HCT116 (cell line): ENCODE results near the gene CAMK2A. TPM values are rescaled to one million over a fixed set of nuclear protein-coding genes. Genes with fewer than 3 reads are reported as not detected.

Experiments used
- ATAC-seq: fragments of 200-7000 bp; cut with Tn5 transposase; 2 replicates; pipeline ENCODE4 v1.9.1; 2020; ENCODE audit warnings: mild to moderate bottlenecking, moderate library complexity
- BruUV-seq: library from RNA; stranded (reverse); fragments of 400-500 nt; replicated peaks from 2 replicates; lab custom pipeline; 2021; lab: Mats Ljungman, UMichigan
- CTCF ChIA-PET: fragments of 300-600 bp; sonication (Branson Sonifier 250); formaldehyde crosslinking; loops from one replicate; lab custom pipeline; 2021; ENCODE audit warnings: antibody characterized with exemption; lab: Charles Lee
- POLR2A ChIA-PET: fragments of 300-600, 350-600 bp; sonication (Branson Sonifier 250); formaldehyde crosslinking; loops from one replicate; lab custom pipeline; 2021; ENCODE audit warnings: antibody characterized with exemption; lab: Charles Lee
- RAD21 ChIA-PET, 2 experiments: fragments of 300-600 bp; sonication (Branson Sonifier 250); formaldehyde crosslinking; loops; one replicate each; lab custom pipeline; 2023; ENCODE audit warnings: low total read pairs in 2 of 2; ENCODE audit not compliant: uncharacterized antibody in 2 of 2, unreplicated experiment in 2 of 2, low non-redundant PET in 1 of 2; lab: Charles Lee
- DNase-seq: peaks from one replicate; pipeline ENCODE4 v3.0.0-alpha.2; 2010; ENCODE audit warnings: low read depth, low spot score
- H2AFZ ChIP-seq: fragments of 200-600 bp; shearing (Covaris generic), sonication (generic); 2 replicates; pipeline ENCODE4 v1.6.1; 2017; ENCODE audit warnings: low read depth, mixed run types, mixed read lengths, antibody characterized with exemption, low read length; ENCODE audit not compliant: poor library complexity, severe bottlenecking
- H3K27ac ChIP-seq: 2 replicates; pipeline ENCODE4 v1.5.1; 2012; ENCODE audit warnings: low read depth, low read length
- H3K27me3 ChIP-seq: fragments of 200-600 bp; sonication (generic); 2 replicates; pipeline ENCODE4 v1.6.1; 2016; ENCODE audit warnings: mixed run types, low read length, mixed read lengths; ENCODE audit not compliant: insufficient read depth
- H3K36me3 ChIP-seq, 2 experiments: fragments of 200-500 bp in 1 of 2; fragments of 200-600 bp in 1 of 2; sonication (Bioruptor generic) in 1 of 2; sonication (generic) in 1 of 2; 2 replicates each; pipeline versions ENCODE4 v1.5.1 to v1.6.1; 2014 to 2016; ENCODE audit warnings: low read length in 2 of 2, inconsistent platforms in 1 of 2, mixed read lengths in 1 of 2, mixed run types in 1 of 2; ENCODE audit not compliant: insufficient read depth in 2 of 2, control insufficient read depth in 1 of 2
- H3K4me1 ChIP-seq, 2 experiments: fragments of 200-600 bp in 1 of 2; sonication (generic) in 1 of 2; 2 replicates each; pipeline versions ENCODE4 v1.5.1 to v1.6.1; 2012 to 2017; ENCODE audit warnings: low read length in 2 of 2, inconsistent platforms in 1 of 2, mild to moderate bottlenecking in 1 of 2, mixed read lengths in 1 of 2, mixed run types in 1 of 2, moderate library complexity in 1 of 2; ENCODE audit not compliant: insufficient read depth in 2 of 2, control insufficient read depth in 1 of 2
- H3K4me2 ChIP-seq: fragments of 200-600 bp; sonication (generic); 2 replicates; pipeline ENCODE4 v1.6.1; 2017; ENCODE audit warnings: mixed run types, low read length, mixed read lengths
- H3K4me3 ChIP-seq, 2 experiments: fragments of 200-600 bp in 1 of 2; sonication (generic) in 1 of 2; replicated peaks in 1 of 2; 2 replicates each; pipeline ENCODE4 v1.5.1; 2011 to 2016; ENCODE audit warnings: low read length in 2 of 2, control low read depth in 1 of 2, low read depth in 1 of 2, mild to moderate bottlenecking in 1 of 2, mixed read lengths in 1 of 2, mixed run types in 1 of 2
- H3K79me2 ChIP-seq: fragments of 200-600 bp; sonication (generic); 2 replicates; pipeline ENCODE4 v1.6.1; 2017; ENCODE audit warnings: mild to moderate bottlenecking, mixed run types, low read length, moderate library complexity, mixed read lengths; ENCODE audit not compliant: insufficient read depth
- H3K9ac ChIP-seq: fragments of 200-600 bp; sonication (generic); 2 replicates; pipeline ENCODE4 v1.6.1; 2016; ENCODE audit warnings: low read length, mixed read lengths
- H3K9me2 ChIP-seq: fragments of 200-600 bp; sonication (generic), shearing (Covaris generic); 2 replicates; pipeline ENCODE4 v1.6.1; 2017; ENCODE audit warnings: mixed run types, mild to moderate bottlenecking, moderate library complexity; ENCODE audit not compliant: insufficient read depth
- H3K9me3 ChIP-seq, 2 experiments: fragments of 200-500 bp in 1 of 2; fragments of 200-600 bp in 1 of 2; sonication (Bioruptor generic) in 1 of 2; sonication (generic) in 1 of 2; 2 replicates each; pipeline ENCODE4 v1.6.1; 2014 to 2017; ENCODE audit warnings: low read length in 2 of 2, mixed read lengths in 2 of 2, inconsistent platforms in 1 of 2, low read depth in 1 of 2, mild to moderate bottlenecking in 1 of 2, mixed run types in 1 of 2, moderate library complexity in 1 of 2; ENCODE audit not compliant: control insufficient read depth in 1 of 2, insufficient read depth in 1 of 2
- H4K20me1 ChIP-seq: fragments of 200-600 bp; sonication (generic), shearing (Covaris generic); 2 replicates; pipeline ENCODE4 v1.6.1; 2017; ENCODE audit warnings: mixed run types, mild to moderate bottlenecking, moderate library complexity; ENCODE audit not compliant: insufficient read depth
- ATF3 ChIP-seq: IDR thresholded peaks from 2 replicates; pipeline ENCODE4 v1.6.1; 2012
- CBX3 ChIP-seq: IDR thresholded peaks from 2 replicates; pipeline ENCODE4 v1.6.1; 2012; ENCODE audit warnings: low read depth
- CEBPB ChIP-seq: IDR thresholded peaks from 2 replicates; pipeline ENCODE4 v1.6.1; 2012; ENCODE audit warnings: low read depth
- CTCF ChIP-seq, 3 experiments: fragments of 200-600 bp in 1 of 3; sonication (generic) in 1 of 3; IDR thresholded peaks in 2 of 3; conservative IDR thresholded peaks in 1 of 3; 2 replicates each; pipeline ENCODE4 v1.5.1; 2012 to 2017; ENCODE audit warnings: low read depth in 2 of 3, low read length in 2 of 3, antibody characterized with exemption in 1 of 3, borderline replicate concordance in 1 of 3, control low read depth in 1 of 3, mild to moderate bottlenecking in 1 of 3, mixed read lengths in 1 of 3, mixed run types in 1 of 3, moderate library complexity in 1 of 3; ENCODE audit not compliant: insufficient read depth in 1 of 3
- ELF1 ChIP-seq: IDR thresholded peaks from 2 replicates; pipeline ENCODE4 v1.6.1; 2012; ENCODE audit warnings: low read depth, borderline replicate concordance
- EZH2phosphoT487 ChIP-seq: fragments of 200-600 bp; IDR thresholded peaks from 2 replicates; pipeline ENCODE4 v1.6.1; 2018; ENCODE audit warnings: antibody characterized with exemption, borderline replicate concordance
- JUND ChIP-seq: IDR thresholded peaks from 2 replicates; pipeline ENCODE4 v1.6.1; 2012
- MAX ChIP-seq: IDR thresholded peaks from 2 replicates; pipeline ENCODE4 v1.6.1; 2012
- POLR2AphosphoS5 ChIP-seq: IDR thresholded peaks from 2 replicates; pipeline ENCODE4 v1.6.1; 2011; ENCODE audit warnings: mild to moderate bottlenecking, low read depth, low read length, moderate library complexity
- RAD21 ChIP-seq: IDR thresholded peaks from 2 replicates; pipeline ENCODE4 v1.6.1; 2012; ENCODE audit warnings: low read depth, mild to moderate bottlenecking
- SIN3A ChIP-seq: IDR thresholded peaks from 2 replicates; pipeline ENCODE4 v1.6.1; 2012; ENCODE audit warnings: low read depth
- SP1 ChIP-seq: IDR thresholded peaks from 2 replicates; pipeline ENCODE4 v1.6.1; 2012; ENCODE audit warnings: low read depth
- SRF ChIP-seq: IDR thresholded peaks from 2 replicates; pipeline ENCODE4 v1.6.1; 2012; ENCODE audit warnings: low read depth
- TCF7L2 ChIP-seq: IDR thresholded peaks from 2 replicates; pipeline ENCODE4 v1.7.0; 2011; ENCODE audit warnings: borderline replicate concordance, inconsistent platforms; ENCODE audit not compliant: insufficient read depth, insufficient read length; ENCODE audit errors: extremely low read depth
- YY1 ChIP-seq: IDR thresholded peaks from 2 replicates; pipeline ENCODE4 v1.6.1; 2011; ENCODE audit warnings: low read length, low read depth, moderate library complexity, mild to moderate bottlenecking; ENCODE audit not compliant: insufficient replicate concordance; ENCODE audit errors: extremely low read depth
- ZBTB33 ChIP-seq: IDR thresholded peaks from 2 replicates; pipeline ENCODE4 v1.6.1; 2011; ENCODE audit warnings: mild to moderate bottlenecking, low read length, moderate library complexity; ENCODE audit not compliant: insufficient replicate concordance; ENCODE audit errors: extremely low read depth
- ZNF274 ChIP-seq: fragments of 200-500 bp; sonication (Bioruptor generic); IDR thresholded peaks from 2 replicates; pipeline ENCODE4 v1.6.1; 2014; ENCODE audit warnings: mild to moderate bottlenecking, low read depth, low read length, inconsistent platforms
- intact Hi-C: fragments of 100-400 bp; cut with micrococcal nuclease; formaldehyde crosslinking; loops from 2 replicates; pipeline ENCODE4 v1.10.0; 2022
- total RNA-seq: library from RNA; stranded (reverse); gene quantifications from one replicate; pipeline ENCODE4 v1.2.1, GENCODE V29; 2021; ENCODE audit not compliant: unreplicated experiment

CAMK2A gene
- total RNA-seq, 1 experiment from 2014 or later = not detected

- BruUV-seq = no TSS peak
- Histone ChIP-seq H3K27me3 (peaks cover 3% of the 10 kb centered on the region; the same call in 1 of the 2 replicates), H3K36me3 (no peaks in the 10 kb centered on the region), H3K9me3 (no peaks in the 10 kb centered on the region), H3K9me2 (no peaks in the 10 kb centered on the region), H3K4me1 (peaks cover 8 to 11% of the 10 kb centered on the region in 2 experiments; a peak in 3 of 4 replicates), H3K4me2 (no peak overlapping the region), H3K4me3 (no peak overlapping the region), H4K20me1 (no peaks in the 10 kb centered on the region), H2AFZ (no peak overlapping the region), H3K27ac (no peak overlapping the region), H3K79me2 (no peaks in the 10 kb centered on the region), H3K9ac (no peak overlapping the region)
- no peak for DNase-seq
- ChIA-PET POLR2A (interaction anchor here (1.0 kb wide), 1 partner anchor 19 kb away, joined by 3 read pairs; no protein-coding TSS in a partner anchor), RAD21 (no interaction called here), CTCF (interaction anchor here (1.5 kb wide), 1 partner anchor 20 kb away, joined by 4 read pairs; no protein-coding TSS in a partner anchor)
- intact Hi-C loops = no loop called here
- ATAC-seq = no peak
- no peak for TF ChIP-seq EZH2phosphoT487
- TF ChIP-seq ELF1 = no peak
- TF ChIP-seq SRF = no peak
- TF ChIP-seq SP1 = no peak
- TF ChIP-seq CTCF (IDR thresholded peaks at IDR 0.05 in 2 of 3, conservative IDR thresholded peaks at IDR 0.05 in 1 of 3; ENCODE audit: borderline replicate concordance in 1 of 3, insufficient read depth in 1 of 3, low read depth in 2 of 3, low read length in 2 of 3) = no peak
- no peak for TF ChIP-seq CBX3
- TF ChIP-seq CEBPB = no peak
- no peak for TF ChIP-seq SIN3A
- no peak for TF ChIP-seq TCF7L2
- no peak for TF ChIP-seq ZNF274
- TF ChIP-seq MAX = no peak
- TF ChIP-seq POLR2AphosphoS5 = no peak
- TF ChIP-seq ZBTB33 = no peak
- TF ChIP-seq JUND = no peak
- TF ChIP-seq ATF3 = no peak
- no peak for TF ChIP-seq YY1
- no peak for TF ChIP-seq RAD21
These were observed 2.1 kb upstream of the CAMK2A start for GRCh38 chr5:150291388-150292385.
